Upper lobe of left lung (tissue), 4 donors: ENCODE data around the gene SLC35A3.

Experiments
- CTCF ChIP-seq, 6 experiments: fragments of 450-650 bp in 4 of 6; fragments of 200-600 bp in 2 of 6; sonication (generic) in 2 of 6; IDR thresholded peaks; one replicate each; pipeline ENCODE4 v1.5.1; 2016 to 2019; ENCODE audit warnings: antibody characterized with exemption in 6 of 6
- EP300 ChIP-seq, 4 donors: sonication (generic); formaldehyde crosslinking; IDR thresholded peaks; one replicate each; pipeline ENCODE4 v1.5.1; 2017; ENCODE audit warnings: antibody characterized with exemption in 4 of 4, control low read depth in 2 of 4
- POLR2A ChIP-seq, 4 donors: fragments of 450-650 bp; IDR thresholded peaks; one replicate each; pipeline ENCODE4 v1.5.1; 2016 to 2017; ENCODE audit warnings: antibody characterized with exemption in 4 of 4, mild to moderate bottlenecking in 2 of 4
- POLR2AphosphoS5 ChIP-seq, 2 donors: sonication (generic); formaldehyde crosslinking; IDR thresholded peaks; one replicate each; pipeline ENCODE4 v1.5.1; 2017; ENCODE audit warnings: antibody characterized with exemption in 2 of 2

- TF ChIP-seq CTCF (IDR thresholded peaks at IDR 0.05) (no peak), POLR2AphosphoS5 (IDR thresholded peaks at IDR 0.05) (no peak), EP300 (IDR thresholded peaks at IDR 0.05) (no peak), POLR2A (IDR thresholded peaks at IDR 0.05) (no peak)
Measured at GRCh38 chr1:99945174-99945573, 24.6 kb upstream of the SLC35A3 start.
